Endometrium (tissue), 2 donors: ENCODE data around the gene LARGE1.

Source experiments
- FAIRE-seq: peaks from 2 replicates; lab custom pipeline; 2012; peaks lifted over from hg19 to GRCh38; lab: Jason Lieb, UNC
- donor health status: control.
- donor health status: control.

LARGE1 gene

GRCh38 chr22:33303099-33303498 lies 617.2 kb downstream of the LARGE1 start:
- FAIRE-seq, result no peak

GRCh38 chr22:33302549-33302948 lies 617.7 kb downstream of the LARGE1 start:
- no peak for FAIRE-seq

- no peak for FAIRE-seq
These were observed 618.2 kb downstream of the LARGE1 start for GRCh38 chr22:33302049-33302545.

- FAIRE-seq, result no peak
These were observed 620.1 kb downstream of the LARGE1 start for GRCh38 chr22:33300165-33300564.

- peak; percentile 65 for FAIRE-seq
These were observed 620.9 kb downstream of the LARGE1 start for GRCh38 chr22:33299245-33299956.

GRCh38 chr22:33296941-33297340 lies 623.3 kb downstream of the LARGE1 start:
- no peak for FAIRE-seq

GRCh38 chr22:33288078-33288477 lies 632.2 kb downstream of the LARGE1 start:
- no peak for FAIRE-seq

GRCh38 chr22:33275073-33275443 lies 645.2 kb downstream of the LARGE1 start:
- no peak for FAIRE-seq

GRCh38 chr22:33274214-33275072 lies 645.8 kb downstream of the LARGE1 start:
- FAIRE-seq, result no peak

GRCh38 chr22:33272871-33273270 lies 647.4 kb downstream of the LARGE1 start:
- FAIRE-seq, result no peak

- FAIRE-seq, result no peak
These were observed 648.1 kb downstream of the LARGE1 start for GRCh38 chr22:33272180-33272579.

- no peak for FAIRE-seq
These were observed 648.7 kb downstream of the LARGE1 start for GRCh38 chr22:33271390-33272161.

GRCh38 chr22:33270596-33270995 lies 649.7 kb downstream of the LARGE1 start:
- FAIRE-seq, result no peak

GRCh38 chr22:33261699-33262098 lies 658.6 kb downstream of the LARGE1 start:
- no peak for FAIRE-seq

GRCh38 chr22:33260498-33260897 lies 659.8 kb downstream of the LARGE1 start:
- FAIRE-seq, result no peak

- no peak for FAIRE-seq
These were observed 664.5 kb downstream of the LARGE1 start for GRCh38 chr22:33255791-33256190.

GRCh38 chr22:33248948-33249347 lies 671.3 kb downstream of the LARGE1 start:
- no peak for FAIRE-seq

- no peak for FAIRE-seq
These were observed 672.5 kb downstream of the LARGE1 start for GRCh38 chr22:33247758-33248157.

- FAIRE-seq, result no peak
These were observed 678.2 kb downstream of the LARGE1 start for GRCh38 chr22:33242078-33242477.

GRCh38 chr22:33240888-33241475 lies 679.3 kb downstream of the LARGE1 start:
- FAIRE-seq, result no peak

GRCh38 chr22:33232071-33232470 lies 688.2 kb downstream of the LARGE1 start:
- FAIRE-seq, result no peak

- FAIRE-seq, result no peak
These were observed 692.5 kb downstream of the LARGE1 start for GRCh38 chr22:33227791-33228190.
